ENCODE data around the gene KLF5.
"Not testable (repeated sequence)": the region's sequence is repeated elsewhere in the genome, so short reads cannot be mapped to it uniquely, and the experiment has no call there.

KLF5 gene

GRCh38 chr13:73081256-73081915, 22.6 kb downstream of the KLF5 start:
- Mint-ChIP-seq H3K9me3 (no peaks in the 10 kb centered on the region), H3K27me3 (peaks cover 8 to 13% of the 10 kb centered on the region in 2 donors), H3K4me1 (ENCODE audit: low read depth in 2 of 2) (peaks cover 0 to 2% of the 10 kb centered on the region in 2 donors), H3K36me3 (ENCODE audit: insufficient read depth) (no peaks in the 10 kb centered on the region), H3K27ac (no peak overlapping the region), H3K4me3 (no peak overlapping the region)
- DNase-seq (no peak), ATAC-seq (replicated peaks) (no peak)

GRCh38 chr13:73082471-73082870, 23.7 kb downstream of the KLF5 start:
- Mint-ChIP-seq H3K4me3 (no peak overlapping the region), H3K27me3 (peaks cover 8 to 13% of the 10 kb centered on the region in 2 donors), H3K4me1 (ENCODE audit: low read depth in 2 of 2) (peaks cover 0 to 2% of the 10 kb centered on the region in 2 donors), H3K9me3 (no peaks in the 10 kb centered on the region), H3K36me3 (ENCODE audit: insufficient read depth) (no peaks in the 10 kb centered on the region), H3K27ac (no peak overlapping the region)
- ATAC-seq (replicated peaks) (no peak), DNase-seq (no peak)

GRCh38 chr13:73082895-73083294, 24.1 kb downstream of the KLF5 start:
- Mint-ChIP-seq H3K27me3 (peaks cover 8 to 13% of the 10 kb centered on the region in 2 donors), H3K36me3 (ENCODE audit: insufficient read depth) (no peaks in the 10 kb centered on the region), H3K4me1 (ENCODE audit: low read depth in 2 of 2) (peaks cover 0 to 2% of the 10 kb centered on the region in 2 donors), H3K9me3 (no peaks in the 10 kb centered on the region), H3K4me3 (no peak overlapping the region), H3K27ac (no peak overlapping the region)
- ATAC-seq (replicated peaks) (no peak), DNase-seq (no peak)

GRCh38 chr13:73088332-73088935, 29.6 kb downstream of the KLF5 start:
- peaks cover 6 to 7% of the 10 kb centered on the region in 2 donors for H3K4me1 Mint-ChIP-seq (ENCODE audit: low read depth in 2 of 2)
- H3K27ac Mint-ChIP-seq: no peak overlapping the region

GRCh38 chr13:73089213-73089612, 30.4 kb downstream of the KLF5 start:
- no peak overlapping the region for H3K27ac Mint-ChIP-seq
- H3K4me1 Mint-ChIP-seq (ENCODE audit: low read depth in 2 of 2): peaks cover 6 to 7% of the 10 kb centered on the region in 2 donors
- no peak for ATAC-seq (replicated peaks)

More at GRCh38 chr13:73088332-73088935, 29.6 kb downstream of the KLF5 start:
- Mint-ChIP-seq H3K9me3 (no peaks in the 10 kb centered on the region), H3K36me3 (ENCODE audit: insufficient read depth) (peaks cover 3% of the 10 kb centered on the region), H3K27me3 (no peaks in the 10 kb centered on the region), H3K4me3 (no peak overlapping the region)
- DNase-seq (no peak), ATAC-seq (replicated peaks) (no peak)

GRCh38 chr13:73090116-73090822, 31.5 kb downstream of the KLF5 start:
- Mint-ChIP-seq H3K36me3 (ENCODE audit: insufficient read depth) (peaks cover 3% of the 10 kb centered on the region), H3K27me3 (no peaks in the 10 kb centered on the region), H3K4me3 (no peak overlapping the region), H3K27ac (no peak overlapping the region), H3K4me1 (ENCODE audit: low read depth in 2 of 2) (peaks cover 6 to 7% of the 10 kb centered on the region in 2 donors), H3K9me3 (no peaks in the 10 kb centered on the region)
- DNase-seq (no peak), ATAC-seq (replicated peaks) (no peak)

More at GRCh38 chr13:73089213-73089612, 30.4 kb downstream of the KLF5 start:
- no peaks in the 10 kb centered on the region for H3K27me3 Mint-ChIP-seq
- no peak for DNase-seq
- no peaks in the 10 kb centered on the region for H3K9me3 Mint-ChIP-seq
- peaks cover 3% of the 10 kb centered on the region for H3K36me3 Mint-ChIP-seq (ENCODE audit: insufficient read depth)
- no peak overlapping the region for H3K4me3 Mint-ChIP-seq

GRCh38 chr13:73090823-73091187, 32.0 kb downstream of the KLF5 start:
- no peak for DNase-seq
- Mint-ChIP-seq H3K36me3 (ENCODE audit: insufficient read depth) (peaks cover 3% of the 10 kb centered on the region), H3K9me3 (no peaks in the 10 kb centered on the region), H3K27me3 (no peaks in the 10 kb centered on the region), H3K4me1 (ENCODE audit: low read depth in 2 of 2) (peaks cover 6 to 7% of the 10 kb centered on the region in 2 donors), H3K4me3 (no peak overlapping the region), H3K27ac (no peak overlapping the region)
- ATAC-seq (replicated peaks): no peak

- Mint-ChIP-seq H3K9me3 (no peaks in the 10 kb centered on the region), H3K36me3 (ENCODE audit: insufficient read depth) (peaks cover 3% of the 10 kb centered on the region)
- ATAC-seq (replicated peaks): no peak
Measured at GRCh38 chr13:73092829-73093228, 34.0 kb downstream of the KLF5 start.

GRCh38 chr13:73096173-73096572, 37.4 kb downstream of the KLF5 start:
- peaks cover 3% of the 10 kb centered on the region for H3K36me3 Mint-ChIP-seq (ENCODE audit: insufficient read depth)
- peaks cover 0 to 15% of the 10 kb centered on the region in 2 donors for H3K27me3 Mint-ChIP-seq

More at GRCh38 chr13:73092829-73093228, 34.0 kb downstream of the KLF5 start:
- Mint-ChIP-seq H3K4me3 (no peak overlapping the region), H3K27me3 (peaks cover 0 to 10% of the 10 kb centered on the region in 2 donors), H3K4me1 (ENCODE audit: low read depth in 2 of 2) (peaks cover 6 to 7% of the 10 kb centered on the region in 2 donors), H3K27ac (no peak overlapping the region)
- no peak for DNase-seq

GRCh38 chr13:73096638-73097037, 37.8 kb downstream of the KLF5 start:
- ATAC-seq (replicated peaks): no peak
- DNase-seq: no peak
- Mint-ChIP-seq H3K27me3 (peaks cover 0 to 15% of the 10 kb centered on the region in 2 donors), H3K9me3 (no peaks in the 10 kb centered on the region), H3K27ac (no peak overlapping the region), H3K4me3 (no peak overlapping the region), H3K4me1 (ENCODE audit: low read depth in 2 of 2) (peaks cover 0 to 2% of the 10 kb centered on the region in 2 donors), H3K36me3 (ENCODE audit: insufficient read depth) (peaks cover 3% of the 10 kb centered on the region)

More at GRCh38 chr13:73096173-73096572, 37.4 kb downstream of the KLF5 start:
- no peaks in the 10 kb centered on the region for H3K9me3 Mint-ChIP-seq
- no peak overlapping the region for H3K27ac Mint-ChIP-seq
- no peaks in the 10 kb centered on the region for H3K4me1 Mint-ChIP-seq (ENCODE audit: low read depth in 2 of 2)
- no peak overlapping the region for H3K4me3 Mint-ChIP-seq
- no peak for DNase-seq
- no peak for ATAC-seq (replicated peaks)

- H3K9me3 Mint-ChIP-seq; H3K36me3 Mint-ChIP-seq (ENCODE audit: insufficient read depth); H3K4me1 Mint-ChIP-seq (ENCODE audit: low read depth in 2 of 2); H3K4me3 Mint-ChIP-seq; ATAC-seq (replicated peaks); H3K27ac Mint-ChIP-seq; DNase-seq: not testable (repeated sequence)
- peaks cover 5 to 23% of the 10 kb centered on the region in 2 donors for H3K27me3 Mint-ChIP-seq
Measured at GRCh38 chr13:73100781-73101180, 42.0 kb downstream of the KLF5 start.

GRCh38 chr13:73101351-73102007, 42.7 kb downstream of the KLF5 start:
- H3K4me1 Mint-ChIP-seq (ENCODE audit: low read depth in 2 of 2): peaks cover 0 to 2% of the 10 kb centered on the region in 2 donors
- ATAC-seq (replicated peaks): no peak
- H3K9me3 Mint-ChIP-seq: no peaks in the 10 kb centered on the region
- DNase-seq: no peak
- no peak overlapping the region for H3K4me3 Mint-ChIP-seq
- no peaks in the 10 kb centered on the region for H3K36me3 Mint-ChIP-seq (ENCODE audit: insufficient read depth)
- H3K27me3 Mint-ChIP-seq: peaks cover 5 to 20% of the 10 kb centered on the region in 2 donors
- H3K27ac Mint-ChIP-seq: no peak overlapping the region

- Mint-ChIP-seq H3K4me3 (no peak overlapping the region), H3K9me3 (no peaks in the 10 kb centered on the region), H3K27me3 (peaks cover 11 to 21% of the 10 kb centered on the region in 2 donors), H3K36me3 (ENCODE audit: insufficient read depth) (no peaks in the 10 kb centered on the region), H3K27ac (no peak overlapping the region), H3K4me1 (ENCODE audit: low read depth in 2 of 2) (peaks cover 0 to 2% of the 10 kb centered on the region in 2 donors)
- ATAC-seq (replicated peaks): no peak
- no peak for DNase-seq
Measured at GRCh38 chr13:73103238-73103637, 44.4 kb downstream of the KLF5 start.
